ENCODE data around the gene CCR9. TPM values are rescaled to one million over a fixed set of nuclear protein-coding genes. Genes with fewer than 3 reads are reported as not detected.

Gene CCR9
- total RNA-seq, 2 donors from 2014 or later: not detected

DNA sequence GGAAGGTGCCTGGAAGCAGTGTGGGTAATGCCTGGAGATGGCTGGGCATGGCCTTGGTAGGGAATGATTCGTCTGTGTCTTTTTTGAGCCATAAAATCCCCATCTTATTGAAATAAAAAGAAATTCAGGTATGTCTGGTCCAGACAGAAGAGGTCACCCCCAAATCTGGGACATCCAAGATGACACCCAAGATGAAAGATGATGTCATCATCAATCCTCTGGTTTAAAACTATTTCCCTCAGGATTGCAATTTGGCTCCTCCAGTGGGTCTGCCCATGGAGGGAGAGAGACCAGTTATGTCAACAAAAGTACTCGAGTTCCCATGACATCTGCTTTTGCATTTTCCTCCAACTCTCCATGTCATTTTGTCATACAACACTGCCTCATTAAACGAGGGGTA lies 16.7 kb upstream of the CCR9 start:
- H3K4me1 ChIP-seq: no peaks in the 10 kb centered on the region
- H3K27me3 ChIP-seq: no peaks in the 10 kb centered on the region
- H3K9me3 ChIP-seq: no peaks in the 10 kb centered on the region
- no peak overlapping the region for H3K27ac ChIP-seq
- no peaks in the 10 kb centered on the region for H3K36me3 ChIP-seq
- TF ChIP-seq, protein P1, sequence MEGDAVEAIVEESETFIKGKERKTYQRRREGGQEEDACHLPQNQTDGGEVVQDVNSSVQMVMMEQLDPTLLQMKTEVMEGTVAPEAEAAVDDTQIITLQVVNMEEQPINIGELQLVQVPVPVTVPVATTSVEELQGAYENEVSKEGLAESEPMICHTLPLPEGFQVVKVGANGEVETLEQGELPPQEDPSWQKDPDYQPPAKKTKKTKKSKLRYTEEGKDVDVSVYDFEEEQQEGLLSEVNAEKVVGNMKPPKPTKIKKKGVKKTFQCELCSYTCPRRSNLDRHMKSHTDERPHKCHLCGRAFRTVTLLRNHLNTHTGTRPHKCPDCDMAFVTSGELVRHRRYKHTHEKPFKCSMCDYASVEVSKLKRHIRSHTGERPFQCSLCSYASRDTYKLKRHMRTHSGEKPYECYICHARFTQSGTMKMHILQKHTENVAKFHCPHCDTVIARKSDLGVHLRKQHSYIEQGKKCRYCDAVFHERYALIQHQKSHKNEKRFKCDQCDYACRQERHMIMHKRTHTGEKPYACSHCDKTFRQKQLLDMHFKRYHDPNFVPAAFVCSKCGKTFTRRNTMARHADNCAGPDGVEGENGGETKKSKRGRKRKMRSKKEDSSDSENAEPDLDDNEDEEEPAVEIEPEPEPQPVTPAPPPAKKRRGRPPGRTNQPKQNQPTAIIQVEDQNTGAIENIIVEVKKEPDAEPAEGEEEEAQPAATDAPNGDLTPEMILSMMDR (IDR thresholded peaks at IDR 0.05): no peak
- no peak for DNase-seq (ENCODE audit: low spot score)
- H3K4me3 ChIP-seq: no peak overlapping the region

- no peaks in the 10 kb centered on the region for H3K4me1 ChIP-seq
- H3K27me3 ChIP-seq: no peaks in the 10 kb centered on the region
- H3K27ac ChIP-seq: no peak overlapping the region
- TF ChIP-seq, protein P1 (IDR thresholded peaks at IDR 0.05): no peak
- H3K9me3 ChIP-seq: no peaks in the 10 kb centered on the region
- no peak overlapping the region for H3K4me3 ChIP-seq
- no peak for DNase-seq (ENCODE audit: low spot score)
- H3K36me3 ChIP-seq: no peaks in the 10 kb centered on the region
Observed at GRCh38 chr3:45870099-45870498, 16.2 kb upstream of the CCR9 start.

GRCh38 chr3:45871780-45872179 lies 14.6 kb upstream of the CCR9 start:
- H3K9me3 ChIP-seq: no peaks in the 10 kb centered on the region
- no peak for DNase-seq (ENCODE audit: low spot score)
- H3K36me3 ChIP-seq: no peaks in the 10 kb centered on the region

GRCh38 chr3:45872569-45872968 lies 13.8 kb upstream of the CCR9 start:
- Histone ChIP-seq H3K9me3 (no peaks in the 10 kb centered on the region), H3K4me1 (no peaks in the 10 kb centered on the region), H3K36me3 (no peaks in the 10 kb centered on the region), H3K4me3 (no peak overlapping the region), H3K27ac (no peak overlapping the region), H3K27me3 (no peaks in the 10 kb centered on the region)
- TF ChIP-seq, protein P1 (IDR thresholded peaks at IDR 0.05): no peak
- DNase-seq (ENCODE audit: low spot score): no peak

More at GRCh38 chr3:45871780-45872179, 14.6 kb upstream of the CCR9 start:
- Histone ChIP-seq H3K27me3 (no peaks in the 10 kb centered on the region), H3K27ac (no peak overlapping the region), H3K4me3 (no peak overlapping the region), H3K4me1 (no peaks in the 10 kb centered on the region)
- TF ChIP-seq, protein P1 (IDR thresholded peaks at IDR 0.05): no peak

GRCh38 chr3:45873036-45873435 lies 13.3 kb upstream of the CCR9 start:
- H3K27me3 ChIP-seq: no peaks in the 10 kb centered on the region
- TF ChIP-seq, protein P1 (IDR thresholded peaks at IDR 0.05): no peak
- H3K27ac ChIP-seq: no peak overlapping the region
- no peak for DNase-seq (ENCODE audit: low spot score)
- H3K4me1 ChIP-seq: no peaks in the 10 kb centered on the region
- no peaks in the 10 kb centered on the region for H3K9me3 ChIP-seq
- no peaks in the 10 kb centered on the region for H3K36me3 ChIP-seq
- no peak overlapping the region for H3K4me3 ChIP-seq

DNA sequence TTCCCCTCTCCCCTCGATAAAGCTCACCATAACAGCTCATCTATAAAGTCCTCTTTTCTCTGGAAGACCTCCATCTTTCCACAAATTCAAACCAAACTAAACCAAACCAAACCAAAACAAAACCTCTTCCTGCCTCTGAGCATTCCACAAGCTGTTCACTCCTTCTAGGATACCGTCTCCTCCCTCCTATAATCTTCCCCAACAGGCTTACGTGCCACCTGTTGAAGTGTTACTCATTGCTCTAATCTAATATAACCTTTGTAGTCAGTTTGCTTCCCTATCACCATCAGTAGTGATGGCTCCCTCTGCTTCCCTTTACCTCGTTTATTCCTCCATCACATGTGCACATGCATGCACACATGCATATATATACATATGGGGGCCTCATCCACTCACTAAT lies 12.7 kb upstream of the CCR9 start:
- Histone ChIP-seq H3K4me1 (no peaks in the 10 kb centered on the region), H3K27ac (no peak overlapping the region), H3K36me3 (no peaks in the 10 kb centered on the region), H3K27me3 (no peaks in the 10 kb centered on the region), H3K4me3 (no peak overlapping the region), H3K9me3 (no peaks in the 10 kb centered on the region)
- no peak for DNase-seq (ENCODE audit: low spot score)
- TF ChIP-seq, protein P1 (IDR thresholded peaks at IDR 0.05): no peak

All from right atrium auricular region (tissue), 2 donors.